NT2/D1 (cell line): ENCODE measurements around the gene HEBP1.

Experiments
- SUZ12 ChIP-seq: IDR thresholded peaks from 2 replicates; pipeline ENCODE4 v1.6.1; 2011; ENCODE audit not compliant: insufficient read length, insufficient read depth; ENCODE audit errors: extremely low read depth
- YY1 ChIP-seq: IDR thresholded peaks from 2 replicates; pipeline ENCODE4 v1.6.1; 2011; ENCODE audit not compliant: insufficient read length, insufficient read depth
- ZNF274 ChIP-seq: IDR thresholded peaks from 2 replicates; pipeline ENCODE4 v1.6.1; 2011; ENCODE audit warnings: mild to moderate bottlenecking, low read depth, low read length

DNA sequence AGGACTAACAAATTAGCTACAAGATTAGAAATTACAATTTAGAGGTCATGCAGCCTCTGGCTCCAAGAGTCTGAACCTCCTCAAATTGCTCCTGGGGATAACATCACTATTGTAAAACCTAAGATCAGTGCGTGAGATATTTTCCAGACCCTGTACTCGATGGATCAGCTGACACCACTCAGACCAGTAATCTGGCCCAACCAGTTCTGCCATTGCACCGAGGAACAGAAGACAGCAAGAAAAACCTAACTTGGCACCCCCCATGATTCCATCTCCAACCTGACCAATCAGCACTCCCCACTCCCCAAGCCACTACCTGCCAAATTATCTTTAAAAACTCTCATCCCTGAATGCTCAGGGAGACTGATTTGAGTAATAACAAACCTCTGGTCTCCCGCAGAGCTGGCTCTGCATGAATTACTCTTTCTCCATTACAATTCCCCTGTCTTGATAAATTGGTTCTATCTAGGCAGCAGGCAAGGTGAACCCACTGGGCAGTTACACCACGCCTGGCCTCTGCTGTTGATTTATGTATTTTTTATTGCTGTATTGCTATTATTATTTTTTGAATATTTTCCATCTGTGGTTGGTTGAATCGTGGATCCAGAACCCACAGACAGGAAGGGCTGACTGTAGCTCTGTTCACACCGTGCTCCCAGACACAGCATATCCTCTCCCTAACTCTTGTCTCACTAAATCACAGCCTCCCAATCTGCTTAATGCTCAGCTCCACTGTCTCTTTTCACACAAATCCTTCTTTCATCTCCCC is 9.2 kb downstream of the HEBP1 start:
- TF ChIP-seq ZNF274 (no peak), SUZ12 (no peak), YY1 (no peak)
